Measurements from ENCODE around the gene SPATA31E1. TPM values are rescaled to one million over a fixed set of nuclear protein-coding genes. Genes with fewer than 3 reads are reported as not detected.

SPATA31E1 gene
- total RNA-seq, 1 experiment from 2014 or later = not detected

DNA sequence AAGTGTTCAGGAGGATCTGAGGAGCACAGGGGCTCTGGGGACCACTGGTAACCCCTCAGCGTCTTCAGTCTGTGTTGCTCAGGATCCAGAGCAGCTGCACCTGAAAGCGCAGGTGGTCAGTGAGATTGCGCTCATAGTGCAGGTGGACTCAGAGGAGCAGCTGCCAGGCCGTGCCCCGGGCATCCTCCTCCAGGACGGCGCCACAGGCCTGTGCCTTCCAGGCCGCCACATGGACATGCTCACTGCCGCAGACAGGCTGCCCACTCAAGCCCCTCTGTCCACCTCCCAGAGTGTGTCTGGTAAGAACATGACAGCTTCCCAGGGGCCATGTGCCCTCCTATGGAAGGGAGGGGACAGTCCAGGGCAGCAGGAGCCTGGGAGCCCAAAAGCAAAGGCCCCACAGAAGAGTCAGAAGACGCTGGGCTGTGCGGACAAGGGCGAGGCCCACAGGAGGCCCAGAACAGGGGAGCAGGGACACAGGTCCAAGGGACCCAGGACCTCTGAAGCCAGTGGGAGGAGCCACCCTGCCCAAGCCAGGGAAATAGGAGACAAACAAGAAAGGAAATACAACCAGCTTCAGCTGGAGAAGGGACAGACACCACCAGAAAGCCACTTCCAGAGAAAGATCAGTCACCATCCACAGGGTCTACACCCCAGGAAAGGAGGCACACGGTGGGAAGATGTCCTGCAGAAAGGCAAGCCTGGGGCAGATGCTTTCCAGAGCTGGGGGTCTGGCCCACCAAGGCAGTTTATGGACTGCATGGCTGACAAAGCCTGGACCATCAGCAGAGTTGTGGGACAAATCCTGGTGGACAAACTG, 5.2 kb downstream of the SPATA31E1 start:
- Mint-ChIP-seq H3K27ac (ENCODE audit: unreplicated experiment) (no peak overlapping the region), H3K4me3 (ENCODE audit: unreplicated experiment) (no peak overlapping the region), H3K27me3 (ENCODE audit: insufficient read depth, unreplicated experiment) (no peaks in the 10 kb centered on the region), H3K9me3 (ENCODE audit: unreplicated experiment) (no peaks in the 10 kb centered on the region), H3K36me3 (ENCODE audit: insufficient read depth, unreplicated experiment) (no peaks in the 10 kb centered on the region), H3K4me1 (ENCODE audit: low read depth, unreplicated experiment) (no peaks in the 10 kb centered on the region)
- no peaks in the 10 kb centered on the region for H3K36me3 ChIP-seq (ENCODE audit: control insufficient read depth, insufficient read depth, low read length)
- no peak for DNase-seq
- ChIA-PET POLR2A (no interaction called here), CTCF (no interaction called here)
- BruUV-seq (replicated peaks) = no TSS peak
- H3K4me3 ChIP-seq (ENCODE audit: low read depth, low read length) = no peak overlapping the region
- intact Hi-C loops (cut with micrococcal nuclease; ENCODE audit: unreplicated experiment) = no loop called here
- no peaks in the 10 kb centered on the region for H3K27me3 ChIP-seq (replicated peaks; ENCODE audit: control insufficient read depth, insufficient read depth, low read length)
- no peaks in the 10 kb centered on the region for H3K4me1 ChIP-seq
- TF ChIP-seq, protein P1, sequence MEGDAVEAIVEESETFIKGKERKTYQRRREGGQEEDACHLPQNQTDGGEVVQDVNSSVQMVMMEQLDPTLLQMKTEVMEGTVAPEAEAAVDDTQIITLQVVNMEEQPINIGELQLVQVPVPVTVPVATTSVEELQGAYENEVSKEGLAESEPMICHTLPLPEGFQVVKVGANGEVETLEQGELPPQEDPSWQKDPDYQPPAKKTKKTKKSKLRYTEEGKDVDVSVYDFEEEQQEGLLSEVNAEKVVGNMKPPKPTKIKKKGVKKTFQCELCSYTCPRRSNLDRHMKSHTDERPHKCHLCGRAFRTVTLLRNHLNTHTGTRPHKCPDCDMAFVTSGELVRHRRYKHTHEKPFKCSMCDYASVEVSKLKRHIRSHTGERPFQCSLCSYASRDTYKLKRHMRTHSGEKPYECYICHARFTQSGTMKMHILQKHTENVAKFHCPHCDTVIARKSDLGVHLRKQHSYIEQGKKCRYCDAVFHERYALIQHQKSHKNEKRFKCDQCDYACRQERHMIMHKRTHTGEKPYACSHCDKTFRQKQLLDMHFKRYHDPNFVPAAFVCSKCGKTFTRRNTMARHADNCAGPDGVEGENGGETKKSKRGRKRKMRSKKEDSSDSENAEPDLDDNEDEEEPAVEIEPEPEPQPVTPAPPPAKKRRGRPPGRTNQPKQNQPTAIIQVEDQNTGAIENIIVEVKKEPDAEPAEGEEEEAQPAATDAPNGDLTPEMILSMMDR (IDR thresholded peaks at IDR 0.05; ENCODE audit: insufficient read depth in 1 of 2, low read depth in 1 of 2, low read length in 1 of 2, severe bottlenecking in 1 of 2, unreplicated experiment in 1 of 2) = no peak
- H3K9me3 ChIP-seq = no peaks in the 10 kb centered on the region

DNA sequence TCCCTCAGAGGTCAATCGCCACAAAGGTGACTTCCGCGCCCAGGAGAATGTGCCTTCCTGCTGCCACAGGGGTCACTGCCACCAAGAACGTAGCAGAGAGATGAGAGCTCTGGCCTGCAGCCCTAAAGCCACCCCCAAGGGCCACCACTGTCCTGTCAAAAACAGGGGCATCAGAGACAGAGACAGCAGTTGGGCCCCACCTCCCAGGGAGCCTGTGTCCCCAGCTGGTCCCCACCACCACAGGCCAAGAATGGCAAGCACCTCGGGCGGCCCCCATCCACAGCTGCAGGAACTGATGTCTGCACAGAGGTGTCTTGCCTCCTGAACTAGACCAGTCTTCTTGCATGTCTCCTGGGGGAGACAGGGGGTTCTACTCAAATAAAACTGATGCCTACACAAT, 5.8 kb downstream of the SPATA31E1 start:
- Mint-ChIP-seq H3K4me3 (ENCODE audit: unreplicated experiment) (no peak overlapping the region), H3K9me3 (ENCODE audit: unreplicated experiment) (no peaks in the 10 kb centered on the region), H3K27me3 (ENCODE audit: insufficient read depth, unreplicated experiment) (no peaks in the 10 kb centered on the region), H3K4me1 (ENCODE audit: low read depth, unreplicated experiment) (no peaks in the 10 kb centered on the region), H3K27ac (ENCODE audit: unreplicated experiment) (no peak overlapping the region), H3K36me3 (ENCODE audit: insufficient read depth, unreplicated experiment) (no peaks in the 10 kb centered on the region)
- Histone ChIP-seq H3K27me3 (replicated peaks; ENCODE audit: control insufficient read depth, insufficient read depth, low read length) (no peaks in the 10 kb centered on the region), H3K4me3 (ENCODE audit: low read depth, low read length) (no peak overlapping the region), H3K9me3 (no peaks in the 10 kb centered on the region), H3K36me3 (ENCODE audit: control insufficient read depth, insufficient read depth, low read length) (no peaks in the 10 kb centered on the region), H3K4me1 (no peaks in the 10 kb centered on the region)
- ChIA-PET CTCF (no interaction called here), POLR2A (no interaction called here)
- no TSS peak for BruUV-seq (replicated peaks)
- TF ChIP-seq, protein P1 (IDR thresholded peaks at IDR 0.05; ENCODE audit: insufficient read depth in 1 of 2, low read depth in 1 of 2, low read length in 1 of 2, severe bottlenecking in 1 of 2, unreplicated experiment in 1 of 2) = no peak
- no peak for DNase-seq
- intact Hi-C loops (cut with micrococcal nuclease; ENCODE audit: unreplicated experiment) = no loop called here

DNA sequence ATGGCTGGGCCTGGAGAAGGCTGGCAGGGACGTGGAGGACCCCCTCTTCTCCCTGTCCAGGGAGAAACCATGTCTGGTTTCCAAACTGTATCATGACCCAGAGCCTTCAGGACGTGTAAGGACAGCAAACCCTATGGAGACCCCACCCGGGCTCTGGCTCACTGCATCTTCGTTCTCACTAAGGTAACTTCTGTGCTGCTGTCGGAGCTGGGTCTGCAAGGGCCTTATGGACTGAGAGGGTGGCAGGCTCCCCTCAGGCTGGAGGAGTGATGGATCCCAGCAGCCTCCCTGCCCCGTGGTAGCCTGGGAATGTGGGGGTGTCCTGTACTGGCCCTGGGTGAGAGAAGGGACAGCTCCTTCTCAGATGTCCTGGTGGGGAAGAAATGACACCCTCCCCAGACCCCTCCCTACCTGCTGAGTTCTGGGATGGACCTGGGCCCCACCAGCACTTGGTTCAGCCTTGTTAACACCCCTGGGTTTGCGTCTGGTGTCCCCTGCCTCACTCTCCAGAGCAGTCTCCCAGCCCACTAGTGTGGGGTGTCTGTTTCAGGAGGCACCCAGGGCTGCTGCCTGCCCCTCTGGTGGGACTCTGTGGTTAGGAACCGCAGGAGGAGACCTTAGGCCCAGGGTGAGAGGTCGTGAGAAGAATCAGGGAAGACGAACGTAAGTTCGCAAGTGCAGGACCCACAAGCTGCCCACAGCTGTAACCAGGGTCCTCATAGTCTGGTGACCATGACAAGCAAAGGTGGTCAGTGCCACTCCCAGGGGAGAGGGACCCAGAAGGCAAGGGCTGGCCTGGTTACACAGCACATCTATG, 6.6 kb downstream of the SPATA31E1 start:
- BruUV-seq (replicated peaks) = no TSS peak
- no peaks in the 10 kb centered on the region for H3K9me3 Mint-ChIP-seq (ENCODE audit: unreplicated experiment)
- DNase-seq = no peak
- Histone ChIP-seq H3K4me3 (ENCODE audit: low read depth, low read length) (no peak overlapping the region), H3K4me1 (no peaks in the 10 kb centered on the region), H3K9me3 (no peaks in the 10 kb centered on the region), H3K36me3 (ENCODE audit: control insufficient read depth, insufficient read depth, low read length) (no peaks in the 10 kb centered on the region), H3K27me3 (replicated peaks; ENCODE audit: control insufficient read depth, insufficient read depth, low read length) (no peaks in the 10 kb centered on the region)
- H3K4me1 Mint-ChIP-seq (ENCODE audit: low read depth, unreplicated experiment) = no peaks in the 10 kb centered on the region
- no peak overlapping the region for H3K27ac Mint-ChIP-seq (ENCODE audit: unreplicated experiment)
- no peaks in the 10 kb centered on the region for H3K36me3 Mint-ChIP-seq (ENCODE audit: insufficient read depth, unreplicated experiment)
- TF ChIP-seq, protein P1 (IDR thresholded peaks at IDR 0.05; ENCODE audit: insufficient read depth in 1 of 2, low read depth in 1 of 2, low read length in 1 of 2, severe bottlenecking in 1 of 2, unreplicated experiment in 1 of 2) = no peak
- POLR2A ChIA-PET = no interaction called here
- H3K27me3 Mint-ChIP-seq (ENCODE audit: insufficient read depth, unreplicated experiment) = no peaks in the 10 kb centered on the region
- CTCF ChIA-PET = no interaction called here
- intact Hi-C loops (cut with micrococcal nuclease; ENCODE audit: unreplicated experiment) = no loop called here
- no peak overlapping the region for H3K4me3 Mint-ChIP-seq (ENCODE audit: unreplicated experiment)

All from Caco-2 (cell line).